Esophagus muscularis mucosa (tissue), 4 donors: ENCODE data around the gene COPZ1. TPM values are rescaled to one million over a fixed set of nuclear protein-coding genes. Genes with fewer than 3 reads are reported as not detected.
"Not testable (repeated sequence)": the region's sequence is repeated elsewhere in the genome, so short reads cannot be mapped to it uniquely, and the experiment has no call there.

Source experiments
- DNase-seq: peaks from one replicate; pipeline ENCODE4 v3.0.0-alpha.2; 2017; ENCODE audit errors: extremely low spot score
- H3K27ac ChIP-seq, 4 donors: fragments of 200-600 bp; sonication (generic); replicated peaks in 1 of 4; 1 replicate in 3 of 4; 2 replicates in 1 of 4; pipeline ENCODE4 v1.5.1; 2016 to 2019; ENCODE audit warnings: mild to moderate bottlenecking in 1 of 4
- H3K27me3 ChIP-seq, 4 donors: fragments of 200-600 bp; sonication (generic); one replicate each; pipeline versions ENCODE4 v1.5.1 to v1.6.0; 2016 to 2019
- H3K36me3 ChIP-seq, 4 donors: fragments of 200-600 bp; sonication (generic); one replicate each; pipeline ENCODE4 v1.5.1; 2016 to 2019
- H3K4me1 ChIP-seq, 4 donors: fragments of 200-600 bp; sonication (generic); one replicate each; pipeline ENCODE4 v1.5.1; 2016 to 2019
- H3K4me3 ChIP-seq, 4 donors: fragments of 200-600 bp; sonication (generic); 1 replicate in 2 of 4; 2 replicates in 2 of 4; pipeline ENCODE4 v1.5.1; 2016 to 2019; ENCODE audit warnings: mild to moderate bottlenecking in 4 of 4, moderate library complexity in 1 of 4
- H3K9me3 ChIP-seq, 4 donors: fragments of 200-600 bp; sonication (generic); 1 replicate in 3 of 4; 2 replicates in 1 of 4; pipeline ENCODE4 v1.5.1; 2016 to 2019
- CTCF ChIP-seq, 3 experiments: fragments of 200-600 bp in 2 of 3; fragments of 450-650 bp in 1 of 3; sonication (generic) in 2 of 3; IDR thresholded peaks; one replicate each; pipeline ENCODE4 v1.5.1; 2017 to 2019; ENCODE audit warnings: antibody characterized with exemption in 3 of 3, mild to moderate bottlenecking in 2 of 3, moderate library complexity in 1 of 3
- EP300 ChIP-seq: sonication (generic); formaldehyde crosslinking; IDR thresholded peaks from one replicate; pipeline ENCODE4 v1.6.1; 2017; ENCODE audit warnings: antibody characterized with exemption
- POLR2A ChIP-seq: fragments of 450-650 bp; IDR thresholded peaks from one replicate; pipeline ENCODE4 v1.6.1; 2017; ENCODE audit warnings: antibody characterized with exemption, moderate library complexity, mild to moderate bottlenecking, low read depth
- POLR2AphosphoS5 ChIP-seq, 2 donors: sonication (generic); formaldehyde crosslinking; IDR thresholded peaks; one replicate each; pipeline ENCODE4 v1.6.1; 2017; ENCODE audit warnings: antibody characterized with exemption in 2 of 2
- WGBS: methylation state at CpG from one replicate; pipeline ENCODE4 v1.1.5; 2018; 5-methylcytosine and 5-hydroxymethylcytosine counted together
- intact Hi-C: fragments of 100-400 bp; cut with DNase I; formaldehyde crosslinking; loops from one replicate; pipeline ENCODE4 v1.15.1; 2023
- total RNA-seq, 4 donors: library from RNA; depleted of rRNA; stranded (reverse); fragments of >200 nt; gene quantifications; one replicate each; pipeline versions ENCODE4 v1.1.0 to v1.2.1, GENCODE V29; 2016

The COPZ1 gene
- total RNA-seq, 4 donors from 2014 or later = 41.1 to 61.9 (median 48.5) TPM

GRCh38 chr12:54279632-54280467 lies 45.1 kb upstream of the COPZ1 start, which contains the start of gene CBX5:
Gene CBX5 (minus strand): TSS chr12:54280122. CDS start chr12:54257650, 22,472 bp downstream.
- Histone ChIP-seq H3K27ac (peak within 1 kb of the TSS; percentile 84 to 93 (median 92)), H3K4me3 (peak within 1 kb of the TSS; percentile 70 to 79 (median 74)), H3K36me3 (peaks cover 21 to 37% (median 28%) of the 10 kb centered on the region in 4 donors), H3K4me1 (peaks cover 50 to 64% (median 63%) of the 10 kb centered on the region in 4 donors), H3K9me3 (no peaks in the 10 kb centered on the region), H3K27me3 (no peaks in the 10 kb centered on the region)
- intact Hi-C loops = no loop called here
- WGBS = 1% methylated on average over 23 of the region's 49 CpGs
- DNase-seq = peak; percentile 100
- TF ChIP-seq CTCF (IDR thresholded peaks at IDR 0.05) (no peak), POLR2A (peak; percentile 64), POLR2AphosphoS5 (IDR thresholded peaks at IDR 0.05) (peak; percentile 96 to 97), EP300 (no peak)

GRCh38 chr12:54280468-54281260 lies 44.3 kb upstream of the COPZ1 start, which contains the start of gene HNRNPA1:
Gene HNRNPA1 (plus strand): TSS chr12:54280726. CDS start chr12:54280808, 82 bp downstream.
- H3K4me3 ChIP-seq = peak within 1 kb of the TSS; percentile 70 to 79 (median 74)
- H3K4me1 ChIP-seq = peaks cover 57 to 72% (median 71%) of the 10 kb centered on the region in 4 donors
- WGBS = under 1% methylated on average over 47 of the region's 48 CpGs
- DNase-seq = peak; percentile 99
- peaks cover 21 to 46% (median 35%) of the 10 kb centered on the region in 4 donors for H3K36me3 ChIP-seq
- no peaks in the 10 kb centered on the region for H3K9me3 ChIP-seq
- intact Hi-C loops = no loop called here
- TF ChIP-seq CTCF (IDR thresholded peaks at IDR 0.05) (peak in 1 of 3 experiments; percentile 12), POLR2AphosphoS5 (IDR thresholded peaks at IDR 0.05) (peak; percentile 99 to 100), POLR2A (peak; percentile 96), EP300 (no peak)
- H3K27me3 ChIP-seq = no peaks in the 10 kb centered on the region
- peak within 1 kb of the TSS; percentile 84 to 93 (median 92) for H3K27ac ChIP-seq

GRCh38 chr12:54281261-54281638 lies 43.7 kb upstream of the COPZ1 start:
- peaks cover 63 to 78% (median 77%) of the 10 kb centered on the region in 4 donors for H3K4me1 ChIP-seq
- intact Hi-C loops, DNase-seq, H3K9me3 ChIP-seq, H3K27me3 ChIP-seq: not testable (repeated sequence)
- H3K36me3 ChIP-seq = peaks cover 27 to 51% (median 41%) of the 10 kb centered on the region in 4 donors
- H3K27ac ChIP-seq = peak overlapping the region; percentile 84 to 93 (median 92)
- peak overlapping the region; percentile 70 to 79 (median 74) for H3K4me3 ChIP-seq
- WGBS = under 1% methylated on average over 10 of the region's 10 CpGs

- H3K4me3 ChIP-seq = peak overlapping the region; percentile 70 to 79 (median 74)
- intact Hi-C loops, H3K27me3 ChIP-seq, DNase-seq, H3K9me3 ChIP-seq: not testable (repeated sequence)
- peaks cover 66 to 78% (median 77%) of the 10 kb centered on the region in 4 donors for H3K4me1 ChIP-seq
- 19% methylated on average over 4 of the region's 4 CpGs for WGBS
- peaks cover 32 to 56% (median 45%) of the 10 kb centered on the region in 4 donors for H3K36me3 ChIP-seq
- peak overlapping the region; percentile 84 to 93 (median 92) for H3K27ac ChIP-seq
Observed at GRCh38 chr12:54281694-54282093, 43.2 kb upstream of the COPZ1 start.

GRCh38 chr12:54282949-54283593 lies 41.9 kb upstream of the COPZ1 start:
- TF ChIP-seq POLR2AphosphoS5 (IDR thresholded peaks at IDR 0.05) (no peak), CTCF (IDR thresholded peaks at IDR 0.05) (no peak), EP300 (no peak), POLR2A (no peak)
- peak overlapping the region in 3 of 4 donors; percentile 28 to 93 (median 93) for H3K27ac ChIP-seq
- DNase-seq = no peak
- H3K4me3 ChIP-seq = peak overlapping the region; percentile 13 to 79 (median 42)
- intact Hi-C loops = no loop called here
- H3K4me1 ChIP-seq = peaks cover 58 to 68% (median 67%) of the 10 kb centered on the region in 4 donors
- 37% methylated on average over 11 of the region's 11 CpGs for WGBS
- H3K36me3 ChIP-seq = peaks cover 45 to 70% (median 59%) of the 10 kb centered on the region in 4 donors
- H3K27me3 ChIP-seq = no peaks in the 10 kb centered on the region
- H3K9me3 ChIP-seq = no peaks in the 10 kb centered on the region

GRCh38 chr12:54284070-54284780 lies 40.7 kb upstream of the COPZ1 start:
- DNase-seq, intact Hi-C loops, H3K9me3 ChIP-seq, H3K27me3 ChIP-seq: not testable (repeated sequence)
- Histone ChIP-seq H3K36me3 (peaks cover 46 to 79% (median 70%) of the 10 kb centered on the region in 4 donors), H3K4me3 (peak overlapping the region in 1 of 4 donors; percentile 12), H3K4me1 (peaks cover 50 to 58% (median 57%) of the 10 kb centered on the region in 4 donors), H3K27ac (peak overlapping the region in 1 of 4 donors; percentile 9)
- 58% methylated on average over 1 of the region's 2 CpGs for WGBS
